GM20431 (cell line): ENCODE data around the gene ANAPC16.

ENCODE experiments used
- in situ Hi-C: fragments of 300-500 bp; cut with MseI, MboI; formaldehyde crosslinking; loops from one replicate; pipeline ENCODE4 v1.15.0; 2020; ENCODE audit warnings: low sequenced_read_pairs; ENCODE audit not compliant: unreplicated experiment

Gene ANAPC16

DNA sequence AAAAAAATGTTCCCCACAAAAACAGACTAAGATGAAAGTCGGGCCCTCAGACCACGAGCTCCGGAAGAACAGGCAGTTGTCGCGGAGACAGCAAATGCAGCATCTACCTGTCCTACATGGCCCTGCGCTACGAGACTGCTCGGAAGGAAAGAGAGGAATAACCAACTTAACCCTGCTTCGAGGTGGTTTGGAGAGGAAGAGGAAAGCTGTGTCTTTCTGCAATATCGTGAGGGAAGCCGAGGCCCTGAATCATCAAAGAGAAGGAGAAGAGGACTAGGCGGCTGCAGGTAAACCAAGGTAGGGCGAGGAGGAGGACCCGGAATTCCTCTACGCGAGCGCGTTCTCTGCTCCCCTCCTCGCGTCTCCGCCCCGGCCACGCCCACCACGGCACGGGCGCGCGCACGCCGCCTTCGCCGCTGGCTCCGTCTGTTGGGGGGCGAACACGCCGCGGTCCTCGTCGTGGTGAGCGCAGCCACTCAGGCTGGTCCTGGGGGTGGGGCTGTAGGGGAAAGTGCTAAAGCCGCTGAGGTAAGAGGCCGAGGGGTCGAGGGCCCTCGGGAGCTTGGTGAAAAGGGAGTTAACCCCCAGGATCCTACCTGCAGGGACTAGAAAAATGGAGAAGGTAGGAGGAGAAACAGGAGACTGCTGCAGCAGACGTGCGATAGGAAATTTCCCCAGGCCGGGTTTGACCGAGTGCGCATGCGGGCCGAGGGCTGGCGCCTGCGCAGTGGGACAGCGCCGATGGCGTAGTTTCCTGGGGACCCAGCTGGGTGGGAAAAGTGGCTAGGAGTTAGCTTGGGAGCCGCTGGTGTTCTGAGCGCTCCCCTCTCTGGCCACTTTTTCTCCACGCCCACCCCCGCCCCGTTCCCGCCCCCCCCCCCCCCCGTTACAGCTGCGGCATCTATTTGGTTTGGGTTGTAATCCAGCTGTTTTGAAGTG is at the start of gene ANAPC16, which contains the start of gene ASCC1:
Gene ANAPC16, plus strand, starts transcription at position 402 of the 939 bp plus-strand sequence. CDS start 7,903 bp downstream, outside the sequence.
Gene ASCC1, minus strand, starts transcription at position 666 of the 939 bp plus-strand sequence. CDS start 2,978 bp downstream, outside the sequence.
- in situ Hi-C loops: no loop called here

DNA sequence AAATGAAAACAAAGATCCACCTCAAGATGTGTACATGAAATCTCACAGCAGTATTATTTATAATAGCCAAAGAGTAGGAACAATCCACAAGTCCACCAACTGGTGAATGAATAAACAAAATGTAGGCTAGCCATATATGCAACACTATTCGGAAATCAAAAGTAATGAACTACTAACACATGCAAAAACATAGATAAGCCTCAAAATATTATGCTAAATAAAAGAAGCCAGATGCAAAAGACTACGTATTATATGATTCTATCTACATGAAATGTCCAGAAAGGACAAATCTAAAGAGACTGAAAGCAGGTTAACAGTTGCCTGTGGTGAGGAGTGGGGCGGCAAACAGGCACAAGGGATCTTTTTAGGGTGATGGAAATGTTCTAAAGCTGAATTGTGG is 48.7 kb upstream of the ANAPC16 start:
- in situ Hi-C loops: no loop called here

- in situ Hi-C loops: no loop called here
These were observed 45.5 kb upstream of the ANAPC16 start for GRCh38 chr10:72170263-72170662.

DNA sequence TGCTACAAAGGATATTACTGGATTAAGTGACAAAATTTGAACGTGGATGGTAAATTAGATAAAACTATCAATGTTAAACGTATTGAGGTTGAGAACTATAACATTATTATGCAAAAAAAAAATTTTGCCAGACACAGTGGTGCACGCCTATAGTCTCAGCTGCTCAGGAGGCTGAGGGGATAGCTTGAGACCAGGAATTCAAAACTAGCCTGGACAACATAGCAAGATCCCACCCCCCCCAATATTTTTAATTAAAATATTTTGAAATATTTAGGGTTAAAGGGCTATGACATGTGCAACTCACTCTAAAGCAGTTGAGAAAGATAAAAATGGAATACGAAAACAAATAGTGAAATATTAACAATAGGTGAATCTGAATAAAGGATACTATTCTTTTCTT is 45.1 kb upstream of the ANAPC16 start:
- in situ Hi-C loops: no loop called here

- in situ Hi-C loops: no loop called here
These were observed 44.6 kb upstream of the ANAPC16 start for GRCh38 chr10:72171175-72171630.

DNA sequence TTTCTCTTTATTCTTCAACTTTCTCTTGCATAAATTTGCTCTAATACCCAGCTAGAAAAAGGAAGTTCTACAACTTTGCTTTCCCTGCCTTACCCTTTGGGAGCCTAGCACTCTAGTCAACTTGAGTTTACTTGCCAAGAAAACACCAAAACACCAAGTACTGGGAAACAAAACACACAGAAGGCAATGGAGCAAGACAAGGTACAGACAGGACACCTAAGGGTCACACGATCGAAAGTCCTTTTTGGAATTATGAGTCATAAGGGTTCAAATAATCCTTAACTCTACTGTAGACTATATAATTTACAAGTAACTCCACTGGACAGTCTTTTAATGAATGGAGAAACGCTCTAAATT is 42.6 kb upstream of the ANAPC16 start:
- in situ Hi-C loops: no loop called here

- in situ Hi-C loops: no loop called here
These were observed 42.1 kb upstream of the ANAPC16 start for GRCh38 chr10:72173619-72174296.

DNA sequence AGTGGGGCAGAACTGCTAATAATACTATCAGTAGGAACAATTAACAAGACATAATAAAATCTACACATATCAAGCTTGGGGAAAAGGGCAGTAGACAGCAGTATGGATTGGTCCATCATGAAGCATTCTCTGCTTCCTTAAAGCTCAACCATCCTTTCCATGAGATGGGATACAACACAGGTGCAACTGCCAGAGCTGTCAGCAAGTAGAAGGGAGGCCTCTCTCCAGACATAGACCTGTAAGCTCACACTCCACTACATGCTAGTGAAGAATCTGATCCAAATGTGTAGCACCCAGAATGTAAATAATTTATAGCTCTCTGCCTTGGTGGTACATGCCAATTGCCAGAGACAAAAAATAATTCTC is 41.5 kb upstream of the ANAPC16 start:
- in situ Hi-C loops: no loop called here

- in situ Hi-C loops: no loop called here
These were observed 40.7 kb upstream of the ANAPC16 start for GRCh38 chr10:72175149-72175548.

DNA sequence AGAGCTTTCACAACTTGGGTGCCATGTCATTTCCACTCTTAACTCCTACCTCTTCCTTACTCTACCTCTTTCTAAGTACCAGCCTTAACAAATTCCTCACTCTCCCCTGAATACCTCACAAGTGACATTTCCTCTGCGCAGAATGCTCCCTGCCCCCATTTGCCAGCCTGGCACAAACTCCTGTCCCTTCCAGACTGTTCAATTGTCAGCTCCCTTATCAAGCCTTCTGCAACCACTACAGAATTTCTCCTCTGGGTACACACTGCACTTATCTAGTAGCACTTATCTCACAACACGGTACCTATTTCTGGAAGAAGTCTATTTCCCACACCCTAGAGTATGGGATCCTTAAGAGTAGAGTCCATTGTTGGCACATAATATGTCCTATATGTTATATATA is 39.1 kb upstream of the ANAPC16 start:
- in situ Hi-C loops: no loop called here

DNA sequence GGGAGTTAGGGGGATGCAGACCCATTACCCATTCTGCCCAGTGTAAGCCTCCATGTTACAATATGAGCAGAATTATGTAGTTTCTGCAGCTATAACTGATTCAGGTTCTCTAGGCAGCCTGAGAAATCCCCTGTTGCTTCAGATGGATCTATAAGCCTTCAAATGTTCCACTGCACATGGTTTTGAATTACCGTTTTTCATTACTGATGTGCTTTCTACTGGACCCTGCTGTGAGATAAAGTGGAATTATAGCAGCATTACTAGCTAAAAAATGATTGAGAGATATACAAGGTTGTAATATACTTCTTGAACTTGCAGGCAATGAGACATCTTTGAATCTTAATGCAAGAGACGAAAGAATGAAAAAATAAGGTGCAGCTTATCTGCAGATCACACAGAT is 38.4 kb upstream of the ANAPC16 start:
- in situ Hi-C loops: no loop called here

- in situ Hi-C loops: no loop called here
These were observed 31.7 kb upstream of the ANAPC16 start for GRCh38 chr10:72184156-72184555.

- in situ Hi-C loops: no loop called here
These were observed 29.4 kb upstream of the ANAPC16 start for GRCh38 chr10:72186258-72186981.

- in situ Hi-C loops: no loop called here
These were observed 28.9 kb upstream of the ANAPC16 start for GRCh38 chr10:72186982-72187330.

- in situ Hi-C loops: no loop called here
These were observed 20.9 kb upstream of the ANAPC16 start for GRCh38 chr10:72194949-72195348.

DNA sequence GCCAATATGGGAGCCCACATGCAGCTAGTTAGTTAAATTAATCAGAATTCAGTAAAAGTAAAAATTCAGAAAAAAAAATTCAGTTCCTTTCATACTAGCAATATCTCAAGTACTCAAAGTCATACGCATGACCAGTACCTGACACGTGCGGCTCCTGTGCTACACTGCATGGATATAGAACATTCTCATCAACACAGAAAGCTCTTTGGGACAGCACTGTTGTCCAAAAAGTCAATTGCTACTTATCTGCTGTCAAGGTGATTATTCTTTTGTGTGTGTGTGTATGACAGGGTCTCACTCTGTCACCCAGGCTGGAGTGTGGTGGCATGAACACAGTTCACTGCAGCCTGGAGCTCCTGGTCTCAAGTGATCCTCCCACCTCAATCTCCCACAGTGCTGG is 14.9 kb upstream of the ANAPC16 start:
- in situ Hi-C loops: no loop called here

- in situ Hi-C loops: no loop called here
These were observed 14.5 kb upstream of the ANAPC16 start for GRCh38 chr10:72201293-72201692.

- in situ Hi-C loops: no loop called here
These were observed 11.5 kb upstream of the ANAPC16 start for GRCh38 chr10:72204296-72204695.

- in situ Hi-C loops: no loop called here
These were observed 11.1 kb upstream of the ANAPC16 start for GRCh38 chr10:72204724-72205123.

DNA sequence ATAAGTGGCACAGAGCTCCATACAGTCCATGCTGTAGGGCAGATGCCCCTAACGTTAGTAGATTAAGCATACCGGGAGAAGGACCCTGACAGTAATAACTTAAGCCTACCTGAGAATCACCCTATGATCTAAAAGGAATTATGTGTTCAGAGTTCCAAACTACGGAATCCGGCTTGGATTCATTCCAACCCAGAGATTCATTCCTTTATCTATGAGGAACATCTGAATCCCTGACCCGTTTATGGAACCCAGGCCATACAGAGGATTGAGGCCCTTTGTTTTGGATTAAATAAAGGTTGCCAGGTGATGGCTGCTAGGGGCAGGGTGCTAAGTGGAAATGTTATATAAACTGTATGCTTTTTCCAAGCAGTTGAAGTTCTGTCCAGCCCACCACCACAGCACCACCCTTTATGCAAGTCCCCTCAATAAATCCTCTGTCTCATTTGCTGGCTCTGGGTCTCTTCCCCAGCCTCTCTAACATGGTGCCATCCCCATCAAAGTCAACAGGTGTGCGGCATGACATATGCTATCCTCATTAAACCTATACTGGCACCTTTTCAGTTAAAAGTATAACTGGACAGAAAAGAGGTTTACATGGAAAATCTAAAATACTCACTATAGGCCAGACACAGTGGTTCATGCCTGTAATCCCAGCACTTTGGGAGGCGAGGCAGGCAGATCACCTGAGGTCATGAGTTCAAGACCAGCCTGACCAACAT is 9.1 kb upstream of the ANAPC16 start:
- in situ Hi-C loops: no loop called here
